Measurements from ENCODE around the gene SMIM44.

DNA sequence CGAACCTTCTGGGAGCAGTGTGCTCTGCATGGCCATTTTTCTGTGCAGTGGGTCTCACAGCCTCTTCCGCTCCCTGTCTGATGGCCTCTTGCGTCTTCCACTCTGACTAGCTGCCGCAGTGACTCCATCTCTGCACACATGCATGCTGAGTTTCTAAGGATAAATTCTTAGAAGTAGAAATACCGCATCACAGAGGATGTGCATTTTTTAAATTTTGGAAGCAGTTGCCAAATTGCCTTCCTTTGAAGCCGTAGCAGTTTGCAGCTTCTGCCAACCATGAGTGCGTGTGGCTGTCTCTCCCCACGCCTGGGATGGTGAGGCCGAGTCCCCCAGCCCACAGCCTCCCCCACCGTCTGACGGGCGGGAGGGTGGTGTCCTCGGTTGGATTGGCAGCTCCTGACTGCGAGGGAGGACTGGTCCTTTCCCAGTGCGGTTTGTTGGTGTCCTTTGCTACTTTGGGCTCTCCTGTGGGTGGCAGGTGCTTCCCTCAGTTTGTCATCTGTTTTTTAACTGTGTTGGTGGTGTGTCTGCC, 32.7 kb upstream of the SMIM44 start:
- TF ChIP-seq BACH2 (CRISPR knock-in tag; IDR thresholded peaks at IDR 0.05; ENCODE audit: borderline replicate concordance), result no peak
- TF ChIP-seq, protein P1, sequence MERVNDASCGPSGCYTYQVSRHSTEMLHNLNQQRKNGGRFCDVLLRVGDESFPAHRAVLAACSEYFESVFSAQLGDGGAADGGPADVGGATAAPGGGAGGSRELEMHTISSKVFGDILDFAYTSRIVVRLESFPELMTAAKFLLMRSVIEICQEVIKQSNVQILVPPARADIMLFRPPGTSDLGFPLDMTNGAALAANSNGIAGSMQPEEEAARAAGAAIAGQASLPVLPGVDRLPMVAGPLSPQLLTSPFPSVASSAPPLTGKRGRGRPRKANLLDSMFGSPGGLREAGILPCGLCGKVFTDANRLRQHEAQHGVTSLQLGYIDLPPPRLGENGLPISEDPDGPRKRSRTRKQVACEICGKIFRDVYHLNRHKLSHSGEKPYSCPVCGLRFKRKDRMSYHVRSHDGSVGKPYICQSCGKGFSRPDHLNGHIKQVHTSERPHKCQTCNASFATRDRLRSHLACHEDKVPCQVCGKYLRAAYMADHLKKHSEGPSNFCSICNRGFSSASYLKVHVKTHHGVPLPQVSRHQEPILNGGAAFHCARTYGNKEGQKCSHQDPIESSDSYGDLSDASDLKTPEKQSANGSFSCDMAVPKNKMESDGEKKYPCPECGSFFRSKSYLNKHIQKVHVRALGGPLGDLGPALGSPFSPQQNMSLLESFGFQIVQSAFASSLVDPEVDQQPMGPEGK (CRISPR knock-in tag; IDR thresholded peaks at IDR 0.05; ENCODE audit: borderline replicate concordance), result no peak
- TF ChIP-seq RARB (CRISPR knock-in tag; IDR thresholded peaks at IDR 0.05), result no peak
- TF ChIP-seq ZFP3 (CRISPR knock-in tag; IDR thresholded peaks at IDR 0.05), result no peak
- TF ChIP-seq, protein P2, sequence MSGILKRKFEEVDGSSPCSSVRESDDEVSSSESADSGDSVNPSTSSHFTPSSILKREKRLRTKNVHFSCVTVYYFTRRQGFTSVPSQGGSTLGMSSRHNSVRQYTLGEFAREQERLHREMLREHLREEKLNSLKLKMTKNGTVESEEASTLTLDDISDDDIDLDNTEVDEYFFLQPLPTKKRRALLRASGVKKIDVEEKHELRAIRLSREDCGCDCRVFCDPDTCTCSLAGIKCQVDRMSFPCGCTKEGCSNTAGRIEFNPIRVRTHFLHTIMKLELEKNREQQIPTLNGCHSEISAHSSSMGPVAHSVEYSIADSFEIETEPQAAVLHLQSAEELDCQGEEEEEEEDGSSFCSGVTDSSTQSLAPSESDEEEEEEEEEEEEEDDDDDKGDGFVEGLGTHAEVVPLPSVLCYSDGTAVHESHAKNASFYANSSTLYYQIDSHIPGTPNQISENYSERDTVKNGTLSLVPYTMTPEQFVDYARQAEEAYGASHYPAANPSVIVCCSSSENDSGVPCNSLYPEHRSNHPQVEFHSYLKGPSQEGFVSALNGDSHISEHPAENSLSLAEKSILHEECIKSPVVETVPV (CRISPR knock-in tag; IDR thresholded peaks at IDR 0.05), result no peak
- TF ChIP-seq, protein P3, sequence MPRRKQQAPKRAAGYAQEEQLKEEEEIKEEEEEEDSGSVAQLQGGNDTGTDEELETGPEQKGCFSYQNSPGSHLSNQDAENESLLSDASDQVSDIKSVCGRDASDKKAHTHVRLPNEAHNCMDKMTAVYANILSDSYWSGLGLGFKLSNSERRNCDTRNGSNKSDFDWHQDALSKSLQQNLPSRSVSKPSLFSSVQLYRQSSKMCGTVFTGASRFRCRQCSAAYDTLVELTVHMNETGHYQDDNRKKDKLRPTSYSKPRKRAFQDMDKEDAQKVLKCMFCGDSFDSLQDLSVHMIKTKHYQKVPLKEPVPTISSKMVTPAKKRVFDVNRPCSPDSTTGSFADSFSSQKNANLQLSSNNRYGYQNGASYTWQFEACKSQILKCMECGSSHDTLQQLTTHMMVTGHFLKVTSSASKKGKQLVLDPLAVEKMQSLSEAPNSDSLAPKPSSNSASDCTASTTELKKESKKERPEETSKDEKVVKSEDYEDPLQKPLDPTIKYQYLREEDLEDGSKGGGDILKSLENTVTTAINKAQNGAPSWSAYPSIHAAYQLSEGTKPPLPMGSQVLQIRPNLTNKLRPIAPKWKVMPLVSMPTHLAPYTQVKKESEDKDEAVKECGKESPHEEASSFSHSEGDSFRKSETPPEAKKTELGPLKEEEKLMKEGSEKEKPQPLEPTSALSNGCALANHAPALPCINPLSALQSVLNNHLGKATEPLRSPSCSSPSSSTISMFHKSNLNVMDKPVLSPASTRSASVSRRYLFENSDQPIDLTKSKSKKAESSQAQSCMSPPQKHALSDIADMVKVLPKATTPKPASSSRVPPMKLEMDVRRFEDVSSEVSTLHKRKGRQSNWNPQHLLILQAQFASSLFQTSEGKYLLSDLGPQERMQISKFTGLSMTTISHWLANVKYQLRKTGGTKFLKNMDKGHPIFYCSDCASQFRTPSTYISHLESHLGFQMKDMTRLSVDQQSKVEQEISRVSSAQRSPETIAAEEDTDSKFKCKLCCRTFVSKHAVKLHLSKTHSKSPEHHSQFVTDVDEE (CRISPR knock-in tag; IDR thresholded peaks at IDR 0.05), result no peak
- TF ChIP-seq OSR1 (CRISPR knock-in tag; IDR thresholded peaks at IDR 0.05), result no peak
- TF ChIP-seq ZNF8 (CRISPR knock-in tag; IDR thresholded peaks at IDR 0.05), result no peak
- no peak for TF ChIP-seq ZC3H10 (CRISPR knock-in tag; IDR thresholded peaks at IDR 0.05)
- no peak for TF ChIP-seq SNAI2 (CRISPR knock-in tag; IDR thresholded peaks at IDR 0.05)
- TF ChIP-seq ZNF565 (CRISPR knock-in tag; conservative IDR thresholded peaks at IDR 0.05; ENCODE audit: low read depth), result no peak
- no peak for TF ChIP-seq TOX (CRISPR knock-in tag; IDR thresholded peaks at IDR 0.05; ENCODE audit: borderline replicate concordance)

Measured in SK-N-SH treated with all-trans-retinoic acid at 6 μM for 48 hours (cell line).